Upper lobe of right lung (tissue), 1 donor: Measurements from ENCODE around the gene MORN5. TPM values are rescaled to one million over a fixed set of nuclear protein-coding genes. Genes with fewer than 3 reads are reported as not detected.
A peak's percentile ranks its signal among the peaks of the same experiment; 100 is the strongest.

Experiments
- ATAC-seq: fragments of 200-7000 bp; cut with Tn5 transposase; one replicate; pipeline ENCODE4 v1.9.1; 2020; ENCODE audit warnings: mild to moderate bottlenecking, moderate library complexity
- DNase-seq: peaks from one replicate; pipeline ENCODE4 v3.0.0-alpha.2; 2020
- H3K27ac ChIP-seq: fragments of 200-600 bp; one replicate; pipeline ENCODE4 v1.8.0; 2022
- H3K27me3 ChIP-seq: fragments of 200-600 bp; one replicate; pipeline ENCODE4 v1.8.0; 2022; ENCODE audit warnings: mild to moderate bottlenecking
- H3K36me3 ChIP-seq: fragments of 200-600 bp; one replicate; pipeline ENCODE4 v1.8.0; 2022
- H3K4me1 ChIP-seq: fragments of 200-600 bp; one replicate; pipeline ENCODE4 v1.8.0; 2022
- H3K4me3 ChIP-seq: fragments of 200-600 bp; one replicate; pipeline ENCODE4 v1.8.0; 2022; ENCODE audit warnings: mild to moderate bottlenecking
- H3K9me3 ChIP-seq: fragments of 200-600 bp; one replicate; pipeline ENCODE4 v1.8.0; 2022
- CTCF ChIP-seq: fragments of 200-600 bp; IDR thresholded peaks from one replicate; pipeline ENCODE4 v1.8.0; 2022; ENCODE audit warnings: antibody characterized with exemption
- intact Hi-C: fragments of 100-400 bp; cut with DNase I; formaldehyde crosslinking; loops from one replicate; pipeline ENCODE4 v1.11.0; 2022
- total RNA-seq: library from RNA; stranded (reverse); fragmentation: NEBNext Ultra II Directional; extraction: Animal tissue kit (Norgen Biotek cat#: 25700); gene quantifications from one replicate; pipeline ENCODE4 v1.2.1, GENCODE V29; 2021
- donor health status: DM: no; HTN: yes; CAD: no; lungs with severe emphysema.

The MORN5 gene
- total RNA-seq, 1 donor from 2014 or later, result not detected

GRCh38 chr9:122209451-122209850 lies 49.7 kb downstream of the MORN5 start:
- peak; percentile 46 for DNase-seq
- intact Hi-C loops, result no loop called here
- no peak overlapping the region for H3K4me3 ChIP-seq

GRCh38 chr9:122212473-122213004 lies 52.8 kb downstream of the MORN5 start:
- Histone ChIP-seq H3K4me1 (no peaks in the 10 kb centered on the region), H3K27me3 (peaks cover 68% of the 10 kb centered on the region), H3K4me3 (no peak overlapping the region), H3K9me3 (no peaks in the 10 kb centered on the region), H3K36me3 (no peaks in the 10 kb centered on the region), H3K27ac (no peak overlapping the region)
- ATAC-seq (no peak), DNase-seq (peak; percentile 9)
- no peak for TF ChIP-seq CTCF
- intact Hi-C loops, result no loop called here

More at GRCh38 chr9:122209451-122209850, 49.7 kb downstream of the MORN5 start:
- no peaks in the 10 kb centered on the region for H3K4me1 ChIP-seq
- ATAC-seq, result no peak
- peaks cover 37% of the 10 kb centered on the region for H3K27me3 ChIP-seq
- TF ChIP-seq CTCF, result no peak
- H3K27ac ChIP-seq, result no peak overlapping the region
- H3K9me3 ChIP-seq, result no peaks in the 10 kb centered on the region
- no peaks in the 10 kb centered on the region for H3K36me3 ChIP-seq

DNA sequence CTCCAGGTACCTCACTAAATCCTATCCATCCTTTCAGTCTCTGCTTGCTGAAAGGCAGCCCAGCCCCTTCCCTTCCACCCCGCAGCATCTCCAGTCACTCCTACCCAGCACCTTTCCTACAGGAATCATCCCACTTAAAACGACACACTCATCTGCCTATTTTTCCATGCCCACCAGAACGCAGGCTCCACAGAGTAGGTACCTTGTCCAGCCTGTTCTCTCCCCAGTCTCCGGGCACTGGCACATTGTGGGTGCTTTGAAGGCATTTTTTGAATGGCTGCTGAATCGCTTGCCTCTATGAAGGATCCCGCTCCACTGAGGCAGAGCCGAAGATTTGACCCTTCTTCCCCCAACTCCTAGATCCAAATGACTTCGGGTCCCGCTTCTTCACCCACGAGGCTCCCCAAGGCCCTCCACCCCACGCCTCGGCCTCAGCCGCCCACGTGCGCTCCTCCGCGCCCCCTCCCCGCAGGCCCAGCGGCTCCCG lies 53.4 kb downstream of the MORN5 start:
- TF ChIP-seq CTCF, result no peak
- H3K4me1 ChIP-seq, result no peaks in the 10 kb centered on the region
- H3K9me3 ChIP-seq, result no peaks in the 10 kb centered on the region
- intact Hi-C loops, result no loop called here
- peak overlapping the region; percentile 40 for H3K4me3 ChIP-seq
- peaks cover 74% of the 10 kb centered on the region for H3K27me3 ChIP-seq
- ATAC-seq, result no peak
- DNase-seq, result no peak
- no peaks in the 10 kb centered on the region for H3K36me3 ChIP-seq
- no peak overlapping the region for H3K27ac ChIP-seq

DNA sequence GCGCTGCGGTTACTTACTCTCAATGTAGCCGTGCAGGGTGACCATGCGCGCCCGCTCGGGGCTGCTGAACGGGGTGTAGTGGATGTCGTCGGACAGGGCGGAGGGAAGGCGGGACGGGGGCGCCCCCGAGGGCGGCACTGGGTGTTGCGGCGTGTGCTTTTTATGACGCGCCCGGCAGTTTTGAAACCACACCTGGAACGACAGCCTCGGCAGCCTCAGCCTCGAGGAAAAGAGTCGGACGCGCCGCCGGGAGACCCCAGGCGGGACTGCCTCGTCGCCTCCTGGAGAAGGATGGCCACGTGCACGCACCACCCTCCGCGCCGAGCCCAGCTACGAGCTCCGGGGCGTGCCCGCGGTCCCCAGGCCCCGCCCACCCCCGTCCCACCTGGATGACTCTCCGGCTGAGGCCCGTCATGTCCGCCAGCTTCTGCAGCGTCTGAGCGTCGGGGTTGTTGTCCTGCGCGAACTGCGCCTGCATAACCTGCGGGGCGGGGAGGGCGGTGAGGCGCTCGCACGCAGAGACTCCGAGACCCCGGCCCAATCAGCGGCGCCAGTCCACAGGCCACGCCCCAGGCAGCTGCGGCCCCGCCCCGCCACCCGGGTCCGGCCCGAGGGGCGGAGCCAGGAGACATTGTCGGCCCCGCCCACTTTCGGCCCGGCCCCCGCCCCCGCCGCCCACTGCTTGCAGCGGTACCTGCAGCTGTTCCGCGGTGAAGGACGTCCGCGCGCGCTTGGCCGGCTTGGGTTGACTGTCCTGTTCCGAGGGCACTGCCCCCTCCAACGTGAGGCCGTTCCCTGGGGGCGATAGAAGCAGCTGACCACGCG lies 54.1 kb downstream of the MORN5 start:
- H3K27me3 ChIP-seq, result peaks cover 81% of the 10 kb centered on the region
- peak overlapping the region; percentile 40 for H3K4me3 ChIP-seq
- TF ChIP-seq CTCF, result no peak
- H3K36me3 ChIP-seq, result no peaks in the 10 kb centered on the region
- no peak overlapping the region for H3K27ac ChIP-seq
- no peaks in the 10 kb centered on the region for H3K9me3 ChIP-seq
- intact Hi-C loops, result no loop called here
- ATAC-seq, result peak; percentile 73
- H3K4me1 ChIP-seq, result peaks cover 6% of the 10 kb centered on the region
- DNase-seq, result peak; percentile 63

GRCh38 chr9:122214507-122214906 lies 54.8 kb downstream of the MORN5 start:
- no peak overlapping the region for H3K4me3 ChIP-seq
- peaks cover 13% of the 10 kb centered on the region for H3K4me1 ChIP-seq
- intact Hi-C loops, result no loop called here
- DNase-seq (no peak), ATAC-seq (no peak)
- no peak overlapping the region for H3K27ac ChIP-seq
- H3K9me3 ChIP-seq, result no peaks in the 10 kb centered on the region
- peaks cover 88% of the 10 kb centered on the region for H3K27me3 ChIP-seq
- no peak for TF ChIP-seq CTCF
- no peaks in the 10 kb centered on the region for H3K36me3 ChIP-seq
